A673 (cell line): Measurements from ENCODE around the gene SESN1. TPM values are rescaled to one million over a fixed set of nuclear protein-coding genes. Genes with fewer than 3 reads are reported as not detected.

Source experiments
- BruUV-seq: library from RNA; stranded (reverse); fragments of 400-500 nt; replicated peaks from 2 replicates; lab custom pipeline; 2021; lab: Mats Ljungman, UMichigan
- CTCF ChIA-PET: fragments of 300-600 bp; sonication (Branson Sonifier 250); formaldehyde crosslinking; loops from one replicate; lab custom pipeline; 2022; ENCODE audit warnings: antibody characterized with exemption; lab: Charles Lee
- POLR2A ChIA-PET: fragments of 300-600 bp; sonication (Branson Sonifier 250); formaldehyde crosslinking; loops from one replicate; lab custom pipeline; 2022; ENCODE audit warnings: antibody characterized with exemption; ENCODE audit not compliant: low non-redundant PET; lab: Charles Lee
- DNase-seq: peaks from one replicate; pipeline ENCODE4 v3.0.0-alpha.2; 2015; ENCODE audit warnings: low spot score
- H3K27ac ChIP-seq: fragments of 200-600 bp; sonication (generic); 2 replicates; pipeline ENCODE4 v1.5.1; 2016; ENCODE audit warnings: mixed run types, low read depth, mild to moderate bottlenecking, mixed read lengths, antibody characterized with exemption, low read length; ENCODE audit not compliant: poor library complexity, severe bottlenecking
- H3K27me3 ChIP-seq: fragments of 200-600 bp; sonication (generic); replicated peaks from 2 replicates; pipeline ENCODE4 v1.6.1; 2017; ENCODE audit warnings: mixed run types, low read depth, mild to moderate bottlenecking, mixed read lengths, antibody characterized with exemption, low read length; ENCODE audit not compliant: insufficient read depth, poor library complexity
- H3K36me3 ChIP-seq: fragments of 200-600 bp; sonication (generic); 2 replicates; pipeline ENCODE4 v1.6.1; 2016; ENCODE audit warnings: mixed run types, mild to moderate bottlenecking, mixed read lengths, antibody characterized with exemption, low read length; ENCODE audit not compliant: insufficient read depth, poor library complexity, severe bottlenecking
- H3K4me1 ChIP-seq: fragments of 200-600 bp; sonication (generic); 2 replicates; pipeline ENCODE4 v1.6.1; 2017; ENCODE audit warnings: mixed run types, mild to moderate bottlenecking, mixed read lengths, antibody characterized with exemption, low read length; ENCODE audit not compliant: insufficient read depth, poor library complexity, severe bottlenecking
- H3K4me3 ChIP-seq: fragments of 200-600 bp; sonication (generic); 2 replicates; pipeline ENCODE4 v1.5.1; 2016; ENCODE audit warnings: low read depth, mixed run types, mild to moderate bottlenecking, mixed read lengths, low read length; ENCODE audit not compliant: poor library complexity, severe bottlenecking
- H3K9me3 ChIP-seq: fragments of 200-600 bp; sonication (generic); 2 replicates; pipeline ENCODE4 v1.6.1; 2016; ENCODE audit warnings: mixed run types, low read depth, mild to moderate bottlenecking, mixed read lengths, antibody characterized with exemption, low read length; ENCODE audit not compliant: poor library complexity, severe bottlenecking
- EZH2 ChIP-seq: fragments of 200-600 bp; sonication (generic); IDR thresholded peaks from 2 replicates; pipeline ENCODE4 v1.6.1; 2017; ENCODE audit warnings: borderline replicate concordance, low read depth, mild to moderate bottlenecking, mixed read lengths, antibody characterized with exemption, low read length; ENCODE audit not compliant: poor library complexity, severe bottlenecking
- intact Hi-C: fragments of 100-400 bp; cut with micrococcal nuclease; formaldehyde crosslinking; loops from one replicate; pipeline ENCODE4 v1.10.0; 2022; ENCODE audit not compliant: unreplicated experiment
- total RNA-seq: library from RNA; stranded (reverse); gene quantifications from 2 replicates; pipeline ENCODE4 v1.2.3, GENCODE V29; 2021
- TF ChIP-seq, protein P1 (sequence below): fragments of 300-800, 200-600 bp; sonication (generic); conservative IDR thresholded peaks from 2 replicates; pipeline ENCODE4 v1.5.1; 2017; ENCODE audit warnings: low read depth, mild to moderate bottlenecking, antibody characterized with exemption, low read length, moderate library complexity, mixed read lengths

Gene SESN1
- total RNA-seq, 1 experiment from 2014 or later, result 4.1 TPM

DNA sequence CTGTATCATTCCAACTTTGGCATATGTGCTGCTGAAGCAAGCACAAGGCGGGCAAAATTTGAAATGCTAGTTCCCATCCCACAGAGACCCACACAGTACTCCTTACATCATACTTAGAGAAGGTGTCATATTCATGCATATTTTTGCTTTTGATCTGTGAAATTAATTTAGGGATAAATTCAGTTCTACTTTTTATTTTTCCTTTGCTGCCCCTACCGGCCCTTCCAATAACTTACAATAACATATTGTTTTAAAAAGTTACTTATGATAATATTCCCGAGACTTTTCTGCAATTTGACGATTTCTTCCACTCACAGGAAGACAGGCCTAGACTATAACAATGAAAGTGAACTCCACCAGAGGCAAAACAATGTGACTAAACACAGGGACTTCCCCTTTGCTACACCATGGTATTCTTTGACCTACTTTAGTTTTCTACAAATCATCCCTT, 35.0 kb downstream of the SESN1 start:
- Histone ChIP-seq H3K36me3 (no peaks in the 10 kb centered on the region), H3K4me3 (no peak overlapping the region), H3K4me1 (no peaks in the 10 kb centered on the region), H3K27me3 (no peaks in the 10 kb centered on the region), H3K9me3 (no peaks in the 10 kb centered on the region), H3K27ac (no peak overlapping the region)
- DNase-seq, result no peak
- no TSS peak for BruUV-seq
- TF ChIP-seq, protein P1, sequence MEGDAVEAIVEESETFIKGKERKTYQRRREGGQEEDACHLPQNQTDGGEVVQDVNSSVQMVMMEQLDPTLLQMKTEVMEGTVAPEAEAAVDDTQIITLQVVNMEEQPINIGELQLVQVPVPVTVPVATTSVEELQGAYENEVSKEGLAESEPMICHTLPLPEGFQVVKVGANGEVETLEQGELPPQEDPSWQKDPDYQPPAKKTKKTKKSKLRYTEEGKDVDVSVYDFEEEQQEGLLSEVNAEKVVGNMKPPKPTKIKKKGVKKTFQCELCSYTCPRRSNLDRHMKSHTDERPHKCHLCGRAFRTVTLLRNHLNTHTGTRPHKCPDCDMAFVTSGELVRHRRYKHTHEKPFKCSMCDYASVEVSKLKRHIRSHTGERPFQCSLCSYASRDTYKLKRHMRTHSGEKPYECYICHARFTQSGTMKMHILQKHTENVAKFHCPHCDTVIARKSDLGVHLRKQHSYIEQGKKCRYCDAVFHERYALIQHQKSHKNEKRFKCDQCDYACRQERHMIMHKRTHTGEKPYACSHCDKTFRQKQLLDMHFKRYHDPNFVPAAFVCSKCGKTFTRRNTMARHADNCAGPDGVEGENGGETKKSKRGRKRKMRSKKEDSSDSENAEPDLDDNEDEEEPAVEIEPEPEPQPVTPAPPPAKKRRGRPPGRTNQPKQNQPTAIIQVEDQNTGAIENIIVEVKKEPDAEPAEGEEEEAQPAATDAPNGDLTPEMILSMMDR, result peak; percentile 25; the same call in 1 of the 2 replicates
- TF ChIP-seq EZH2, result no peak
- intact Hi-C loops, result no loop called here
- POLR2A ChIA-PET, result no interaction called here
- CTCF ChIA-PET, result no interaction called here

DNA sequence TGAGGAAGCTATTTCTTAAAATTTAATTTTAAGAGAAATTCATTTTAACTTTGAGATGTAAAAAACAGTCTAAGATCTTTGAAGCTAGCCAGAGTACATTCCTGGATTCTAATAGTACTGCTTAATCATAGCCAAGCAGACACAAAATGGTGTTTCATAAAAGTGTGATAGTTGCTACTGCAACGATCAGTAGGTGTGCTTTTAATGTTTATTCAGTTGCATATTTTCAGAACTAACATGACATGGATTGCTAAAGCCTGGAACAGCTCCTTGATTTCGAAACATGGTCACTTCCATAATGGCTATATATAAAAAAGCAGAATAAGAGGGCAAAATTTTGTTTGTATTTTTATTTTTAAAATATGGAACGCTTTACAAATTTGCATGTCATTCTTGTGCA, 35.5 kb downstream of the SESN1 start:
- no TSS peak for BruUV-seq
- ChIA-PET CTCF (no interaction called here), POLR2A (no interaction called here)
- Histone ChIP-seq H3K4me1 (no peaks in the 10 kb centered on the region), H3K27ac (no peak overlapping the region), H3K27me3 (no peaks in the 10 kb centered on the region), H3K9me3 (no peaks in the 10 kb centered on the region), H3K4me3 (no peak overlapping the region), H3K36me3 (no peaks in the 10 kb centered on the region)
- no peak for DNase-seq
- TF ChIP-seq, protein P1, result no peak
- no peak for TF ChIP-seq EZH2
- intact Hi-C loops, result no loop called here

DNA sequence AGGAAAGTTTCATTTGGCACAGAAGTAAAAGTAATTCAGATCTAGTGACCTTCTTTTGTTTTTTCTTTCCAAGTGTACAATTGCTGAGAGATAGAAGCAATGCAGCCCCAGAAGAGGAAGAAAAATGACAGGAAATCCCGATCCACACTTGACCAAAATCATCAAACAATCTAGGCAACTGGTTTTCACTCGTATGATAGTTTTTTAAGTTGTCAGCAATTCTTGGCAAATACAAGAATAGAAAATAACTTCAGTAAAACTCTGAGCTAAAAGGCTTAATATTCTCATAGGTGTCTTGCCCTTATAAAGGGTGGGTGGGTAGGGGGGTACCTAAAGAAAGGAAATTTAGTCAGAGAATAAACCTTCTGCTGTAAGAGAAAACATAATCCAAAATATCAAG, 36.0 kb downstream of the SESN1 start:
- no TSS peak for BruUV-seq
- Histone ChIP-seq H3K4me3 (no peak overlapping the region), H3K4me1 (no peaks in the 10 kb centered on the region), H3K27ac (no peak overlapping the region), H3K36me3 (no peaks in the 10 kb centered on the region), H3K27me3 (no peaks in the 10 kb centered on the region), H3K9me3 (no peaks in the 10 kb centered on the region)
- TF ChIP-seq EZH2, result no peak
- TF ChIP-seq, protein P1, result no peak
- no peak for DNase-seq
- intact Hi-C loops, result no loop called here
- ChIA-PET CTCF (no interaction called here), POLR2A (interaction anchor here (0.7 kb wide), 1 partner anchor 364 kb away, joined by 7 read pairs; no protein-coding TSS in a partner anchor)
